Measurements from ENCODE around the gene NPR1.

The NPR1 gene

GRCh38 chr1:153730468-153730988 lies 52.0 kb downstream of the NPR1 start:
- no peak for DNase-seq

GRCh38 chr1:153733970-153734369 lies 55.5 kb downstream of the NPR1 start:
- no peak for DNase-seq

DNA sequence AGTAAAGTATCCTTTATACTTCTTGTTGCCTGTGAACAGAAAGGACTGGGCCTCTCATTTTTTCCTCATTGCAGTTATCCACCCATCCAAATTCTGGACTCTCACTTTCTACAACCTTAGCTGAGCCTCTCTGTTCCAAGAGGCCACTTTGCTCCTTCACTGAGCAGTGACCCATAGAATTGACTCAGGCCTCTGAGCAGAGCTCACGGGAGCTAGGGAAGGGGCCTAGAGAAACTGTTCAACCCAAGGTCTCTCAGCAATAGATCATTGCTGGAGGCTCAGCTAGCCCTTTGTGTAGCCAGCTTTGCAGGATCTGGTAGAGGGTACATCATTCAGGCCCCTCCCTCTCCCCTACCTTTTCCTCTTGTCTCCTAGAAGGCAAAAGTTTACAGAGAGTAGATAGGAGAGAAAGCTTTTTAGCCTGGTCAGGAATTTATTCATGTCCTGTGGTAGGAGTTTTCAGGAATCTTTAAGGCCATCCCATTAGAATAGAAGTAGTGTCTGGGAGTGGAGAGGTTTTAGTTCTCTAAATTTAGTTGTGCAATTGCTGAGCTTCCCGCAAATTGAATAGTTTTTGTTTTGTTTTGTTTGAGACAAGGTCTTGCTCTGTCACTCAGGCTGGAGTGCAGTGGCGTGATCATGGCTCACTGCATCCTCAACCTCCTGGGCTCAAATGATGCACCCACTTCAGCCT lies 56.1 kb downstream of the NPR1 start:
- DNase-seq: no peak

- DNase-seq: no peak
Measured at GRCh38 chr1:153735090-153735420, 56.6 kb downstream of the NPR1 start.

GRCh38 chr1:153741986-153742385 lies 63.5 kb downstream of the NPR1 start:
- DNase-seq: no peak

DNA sequence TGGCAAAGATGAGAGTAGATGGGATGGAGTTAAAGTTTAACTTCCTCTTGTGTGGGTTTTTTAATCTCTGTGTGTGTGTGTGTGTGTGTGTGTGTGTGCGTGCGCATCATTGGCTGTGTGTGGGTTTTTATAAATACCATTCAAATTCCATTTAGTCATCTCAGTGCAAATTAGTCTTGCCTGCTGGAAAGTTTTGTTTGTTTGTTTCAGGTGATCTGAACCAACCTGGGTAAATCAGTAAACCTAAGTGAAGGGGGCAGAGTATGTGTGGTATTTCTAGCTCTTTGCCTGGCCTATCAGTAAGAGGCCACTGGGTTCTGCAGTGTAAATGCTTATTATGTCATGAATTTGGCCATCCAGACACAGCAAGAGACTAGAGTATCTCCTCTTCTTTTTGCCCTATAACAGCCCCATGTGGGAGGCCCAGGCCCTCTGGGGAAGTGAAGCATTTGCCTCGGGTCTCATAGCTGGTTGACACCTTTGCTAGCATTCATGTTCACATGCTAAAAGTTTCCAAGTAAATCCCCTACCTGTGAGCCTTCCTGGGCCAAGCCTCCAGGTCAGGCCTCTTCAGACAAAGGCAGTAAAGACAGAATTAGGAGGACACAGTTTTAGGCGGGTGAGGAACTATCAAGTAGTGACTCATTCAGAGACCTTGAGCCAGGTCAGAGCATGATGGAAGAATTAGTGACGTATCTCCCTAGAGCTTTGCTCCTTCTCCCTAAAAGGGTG lies 64.1 kb downstream of the NPR1 start:
- DNase-seq: no peak
